Activated naive CD8-positive, alpha-beta T cell treated with anti-CD3 and anti-CD28 coated beads, Interleukin-2, amount 50 U/mL, for 24 hours (primary cell): Measurements from ENCODE around the gene ARHGAP15.

Experiments used
- ATAC-seq: fragments of 150-1000 bp; cut with Tn5 transposase; one replicate; pipeline ENCODE4 v1.10.0; 2021
- DNase-seq: peaks from one replicate; pipeline ENCODE4 v3.0.0; 2021
- H3K27ac Mint-ChIP-seq: one replicate; pipeline ENCODE4 v1.8.0; 2021; ENCODE audit warnings: mild to moderate bottlenecking, mixed read lengths
- H3K27me3 Mint-ChIP-seq: one replicate; pipeline ENCODE4 v1.8.0; 2021; ENCODE audit warnings: mixed read lengths
- H3K36me3 Mint-ChIP-seq: one replicate; pipeline ENCODE4 v1.8.0; 2021; ENCODE audit warnings: low read depth, mixed read lengths
- H3K4me1 Mint-ChIP-seq: one replicate; pipeline ENCODE4 v1.8.0; 2021; ENCODE audit warnings: mixed read lengths
- H3K4me3 Mint-ChIP-seq: one replicate; pipeline ENCODE4 v1.8.0; 2021; ENCODE audit warnings: mild to moderate bottlenecking, moderate library complexity, mixed read lengths
- H3K9me3 Mint-ChIP-seq: one replicate; pipeline ENCODE4 v1.8.0; 2021; ENCODE audit warnings: mixed read lengths

ARHGAP15 gene

GRCh38 chr2:143356736-143357446 is 227.7 kb downstream of the ARHGAP15 start:
- Mint-ChIP-seq H3K27me3 (no peaks in the 10 kb centered on the region), H3K36me3 (peaks cover 6% of the 10 kb centered on the region), H3K9me3 (no peaks in the 10 kb centered on the region), H3K27ac (no peak overlapping the region), H3K4me1 (peaks cover 6% of the 10 kb centered on the region), H3K4me3 (no peak overlapping the region)
- no peak for ATAC-seq
- DNase-seq: no peak

- H3K27me3 Mint-ChIP-seq: no peaks in the 10 kb centered on the region
- peaks cover 8% of the 10 kb centered on the region for H3K36me3 Mint-ChIP-seq
- DNase-seq (no peak), ATAC-seq (no peak)
- no peak overlapping the region for H3K4me3 Mint-ChIP-seq
- no peak overlapping the region for H3K27ac Mint-ChIP-seq
- peaks cover 5% of the 10 kb centered on the region for H3K4me1 Mint-ChIP-seq
- H3K9me3 Mint-ChIP-seq: no peaks in the 10 kb centered on the region
Measured at GRCh38 chr2:143357966-143358365, 228.7 kb downstream of the ARHGAP15 start.

DNA sequence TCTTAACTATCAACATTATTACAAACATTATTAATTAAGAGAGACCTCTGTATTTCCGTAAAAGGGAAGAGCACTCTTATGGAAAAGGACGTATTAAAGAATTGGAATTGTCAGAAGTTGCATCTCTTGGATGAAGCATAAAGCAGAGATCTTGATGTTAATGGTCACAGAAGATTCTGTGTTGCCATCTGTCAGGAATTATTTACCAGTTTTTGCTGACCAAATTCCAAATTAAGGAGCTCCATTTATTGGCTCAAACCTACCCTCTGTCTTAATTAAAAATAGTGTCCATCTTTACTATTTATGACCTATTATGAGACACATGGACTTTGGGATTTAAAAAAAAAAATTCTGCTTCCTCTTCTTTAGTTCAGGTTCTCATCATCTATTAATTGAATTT is 232.1 kb downstream of the ARHGAP15 start:
- no peaks in the 10 kb centered on the region for H3K27me3 Mint-ChIP-seq
- ATAC-seq (no peak), DNase-seq (no peak)
- H3K27ac Mint-ChIP-seq: no peak overlapping the region
- no peak overlapping the region for H3K4me3 Mint-ChIP-seq
- no peaks in the 10 kb centered on the region for H3K9me3 Mint-ChIP-seq
- peaks cover 7% of the 10 kb centered on the region for H3K36me3 Mint-ChIP-seq
- H3K4me1 Mint-ChIP-seq: peaks cover 5% of the 10 kb centered on the region

DNA sequence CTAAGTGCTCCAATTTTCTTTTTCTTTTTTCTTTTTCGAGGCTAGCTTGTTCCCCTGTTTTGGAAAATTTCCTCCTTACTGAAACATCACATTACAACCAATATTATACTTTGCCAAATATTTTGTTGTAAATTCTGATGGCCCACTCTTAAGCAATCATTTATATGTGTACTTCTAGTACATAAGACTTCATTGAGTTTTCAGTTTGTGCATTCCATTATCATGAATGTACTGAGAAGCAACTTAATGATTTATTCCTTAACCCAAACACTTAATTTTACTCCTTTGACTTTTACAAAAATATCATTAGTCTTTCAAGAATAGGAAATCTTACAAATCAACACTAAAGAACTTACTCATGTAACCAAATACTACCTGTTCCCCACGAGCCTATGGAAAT is 242.4 kb downstream of the ARHGAP15 start:
- no peak for ATAC-seq
- H3K27me3 Mint-ChIP-seq: no peaks in the 10 kb centered on the region
- peaks cover 10% of the 10 kb centered on the region for H3K36me3 Mint-ChIP-seq
- peaks cover 8% of the 10 kb centered on the region for H3K4me1 Mint-ChIP-seq
- no peaks in the 10 kb centered on the region for H3K9me3 Mint-ChIP-seq
- no peak for DNase-seq
- no peak overlapping the region for H3K4me3 Mint-ChIP-seq
- H3K27ac Mint-ChIP-seq: no peak overlapping the region

DNA sequence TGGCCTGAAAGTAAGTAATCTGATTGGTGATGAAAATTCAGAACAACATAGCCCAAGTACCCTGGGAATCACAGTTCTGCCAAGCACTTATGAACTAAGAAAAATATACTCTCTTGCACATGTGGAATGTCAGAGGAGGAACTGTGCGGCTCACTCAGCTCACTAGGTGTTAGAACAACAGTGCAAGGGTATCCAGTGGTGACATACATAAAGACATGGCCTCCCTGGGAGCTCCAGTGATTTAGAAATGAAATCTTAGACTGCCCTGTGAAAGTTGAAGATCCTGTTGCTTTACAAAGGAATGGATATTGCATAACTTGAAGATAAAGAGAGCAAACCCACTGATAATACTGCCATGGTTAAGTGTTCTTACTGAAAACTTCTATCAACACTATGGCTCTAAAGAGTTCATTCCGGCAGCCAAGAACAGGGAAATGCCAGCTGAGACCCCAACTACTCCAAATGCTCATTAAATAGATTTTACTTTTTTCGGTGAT is 246.2 kb downstream of the ARHGAP15 start:
- Mint-ChIP-seq H3K4me3 (no peak overlapping the region), H3K27ac (no peak overlapping the region), H3K27me3 (no peaks in the 10 kb centered on the region), H3K4me1 (peaks cover 2% of the 10 kb centered on the region), H3K9me3 (no peaks in the 10 kb centered on the region), H3K36me3 (peaks cover 8% of the 10 kb centered on the region)
- ATAC-seq (no peak), DNase-seq (no peak)

DNA sequence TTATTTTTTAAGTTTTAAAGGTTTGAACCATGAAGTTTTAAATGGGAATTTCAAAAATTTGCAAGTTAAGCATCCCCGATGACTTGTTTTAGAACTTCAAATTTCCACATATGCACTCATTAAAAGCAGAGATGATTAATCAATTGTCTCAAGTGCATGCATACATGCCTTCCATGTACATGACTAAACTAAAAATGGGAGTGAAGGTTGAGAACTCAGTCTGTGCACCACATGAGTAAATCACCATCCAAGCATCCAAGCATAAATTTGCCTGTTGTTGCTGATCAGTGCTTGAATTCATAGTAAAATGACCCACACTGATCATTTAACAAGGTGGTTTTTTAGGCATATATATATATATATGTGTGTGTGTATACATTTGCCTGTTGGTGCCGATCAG is 249.8 kb downstream of the ARHGAP15 start:
- no peaks in the 10 kb centered on the region for H3K27me3 Mint-ChIP-seq
- no peak for ATAC-seq
- H3K4me1 Mint-ChIP-seq: peaks cover 2% of the 10 kb centered on the region
- H3K4me3 Mint-ChIP-seq: no peak overlapping the region
- no peaks in the 10 kb centered on the region for H3K9me3 Mint-ChIP-seq
- peaks cover 2% of the 10 kb centered on the region for H3K36me3 Mint-ChIP-seq
- no peak for DNase-seq
- H3K27ac Mint-ChIP-seq: no peak overlapping the region

GRCh38 chr2:143379955-143380354 is 250.7 kb downstream of the ARHGAP15 start:
- H3K27me3 Mint-ChIP-seq: no peaks in the 10 kb centered on the region
- H3K36me3 Mint-ChIP-seq: peaks cover 3% of the 10 kb centered on the region
- H3K4me3 Mint-ChIP-seq: no peak overlapping the region
- ATAC-seq (no peak), DNase-seq (no peak)
- no peaks in the 10 kb centered on the region for H3K4me1 Mint-ChIP-seq
- H3K27ac Mint-ChIP-seq: no peak overlapping the region
- no peaks in the 10 kb centered on the region for H3K9me3 Mint-ChIP-seq

GRCh38 chr2:143382573-143382972 is 253.4 kb downstream of the ARHGAP15 start:
- no peaks in the 10 kb centered on the region for H3K27me3 Mint-ChIP-seq
- no peak for ATAC-seq
- no peak overlapping the region for H3K4me3 Mint-ChIP-seq
- peaks cover 1% of the 10 kb centered on the region for H3K36me3 Mint-ChIP-seq
- H3K9me3 Mint-ChIP-seq: no peaks in the 10 kb centered on the region
- H3K27ac Mint-ChIP-seq: no peak overlapping the region
- DNase-seq: no peak
- no peaks in the 10 kb centered on the region for H3K4me1 Mint-ChIP-seq

- no peak overlapping the region for H3K27ac Mint-ChIP-seq
- H3K27me3 Mint-ChIP-seq: no peaks in the 10 kb centered on the region
- H3K9me3 Mint-ChIP-seq: no peaks in the 10 kb centered on the region
- no peak overlapping the region for H3K4me3 Mint-ChIP-seq
- no peak for DNase-seq
- no peaks in the 10 kb centered on the region for H3K4me1 Mint-ChIP-seq
- ATAC-seq: no peak
- peaks cover 1% of the 10 kb centered on the region for H3K36me3 Mint-ChIP-seq
Measured at GRCh38 chr2:143383016-143383415, 253.8 kb downstream of the ARHGAP15 start.

GRCh38 chr2:143384111-143384510 is 254.9 kb downstream of the ARHGAP15 start:
- Mint-ChIP-seq H3K27me3 (no peaks in the 10 kb centered on the region), H3K4me1 (no peaks in the 10 kb centered on the region), H3K4me3 (no peak overlapping the region), H3K9me3 (no peaks in the 10 kb centered on the region), H3K27ac (no peak overlapping the region), H3K36me3 (peaks cover 1% of the 10 kb centered on the region)
- ATAC-seq: no peak
- no peak for DNase-seq

- Mint-ChIP-seq H3K27ac (no peak overlapping the region), H3K4me1 (peaks cover 2% of the 10 kb centered on the region), H3K4me3 (no peak overlapping the region), H3K27me3 (no peaks in the 10 kb centered on the region), H3K36me3 (peaks cover 3% of the 10 kb centered on the region), H3K9me3 (no peaks in the 10 kb centered on the region)
- ATAC-seq (no peak), DNase-seq (no peak)
Measured at GRCh38 chr2:143390171-143390570, 261.0 kb downstream of the ARHGAP15 start.

DNA sequence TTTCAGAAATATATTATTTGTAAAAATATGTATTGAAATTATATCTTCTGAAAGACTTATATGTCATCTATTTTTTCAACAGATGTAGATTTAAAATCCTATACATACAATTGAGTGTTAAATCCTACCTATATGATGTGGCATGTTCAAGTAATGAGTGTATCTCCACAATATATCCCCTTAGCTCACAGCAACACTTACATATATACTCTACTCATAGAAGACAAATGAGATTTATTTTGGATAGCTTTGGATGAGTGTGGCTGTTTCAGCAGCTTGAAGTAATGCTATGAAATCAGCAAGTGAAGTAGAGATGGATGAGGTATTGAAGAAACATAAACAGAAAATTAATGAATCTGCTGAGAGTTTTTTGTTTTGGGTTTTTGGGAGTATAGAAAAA is 263.1 kb downstream of the ARHGAP15 start:
- H3K27ac Mint-ChIP-seq: no peak overlapping the region
- no peaks in the 10 kb centered on the region for H3K27me3 Mint-ChIP-seq
- ATAC-seq: no peak
- H3K9me3 Mint-ChIP-seq: no peaks in the 10 kb centered on the region
- H3K4me3 Mint-ChIP-seq: no peak overlapping the region
- peaks cover 3% of the 10 kb centered on the region for H3K36me3 Mint-ChIP-seq
- no peak for DNase-seq
- H3K4me1 Mint-ChIP-seq: peaks cover 8% of the 10 kb centered on the region

GRCh38 chr2:143394062-143394461 is 264.8 kb downstream of the ARHGAP15 start:
- peaks cover 20% of the 10 kb centered on the region for H3K4me1 Mint-ChIP-seq
- H3K4me3 Mint-ChIP-seq: no peak overlapping the region
- no peaks in the 10 kb centered on the region for H3K9me3 Mint-ChIP-seq
- peaks cover 3% of the 10 kb centered on the region for H3K36me3 Mint-ChIP-seq
- no peak overlapping the region for H3K27ac Mint-ChIP-seq
- no peak for ATAC-seq
- DNase-seq: no peak
- H3K27me3 Mint-ChIP-seq: no peaks in the 10 kb centered on the region

DNA sequence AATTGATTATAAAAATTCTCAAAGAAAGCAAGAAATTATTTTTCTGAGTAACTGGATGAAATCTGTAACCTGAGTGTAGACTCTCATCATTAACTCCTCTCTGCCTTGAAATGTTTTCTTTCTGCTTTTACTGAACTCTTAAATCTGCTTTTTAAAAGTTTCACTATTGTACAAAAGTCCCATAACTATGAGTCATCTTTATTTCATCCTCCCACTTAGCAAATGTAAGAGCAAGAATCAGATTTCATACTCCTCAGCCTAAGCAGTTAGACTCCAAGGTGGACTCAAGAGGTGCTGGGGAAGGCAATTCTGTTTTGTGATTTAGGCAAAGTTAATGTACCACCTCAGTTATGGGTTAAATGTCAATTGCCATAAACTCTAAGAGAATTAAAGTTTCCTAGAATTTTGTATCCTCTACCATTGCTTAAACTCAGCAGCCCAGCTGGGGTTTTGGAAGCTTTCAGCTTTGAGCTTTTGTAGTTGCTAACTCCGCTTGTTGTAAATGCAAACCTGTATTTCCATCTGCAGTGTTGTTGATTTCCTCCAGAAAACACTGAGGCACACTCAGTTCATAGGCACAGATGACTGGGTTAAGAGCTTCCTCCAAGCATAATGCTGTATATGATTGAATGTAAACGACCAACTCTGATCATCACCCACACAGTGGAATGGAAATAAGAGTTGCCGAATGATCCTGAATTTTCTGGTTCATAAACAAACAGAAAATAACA is 268.8 kb downstream of the ARHGAP15 start:
- no peak overlapping the region for H3K27ac Mint-ChIP-seq
- no peaks in the 10 kb centered on the region for H3K9me3 Mint-ChIP-seq
- no peaks in the 10 kb centered on the region for H3K36me3 Mint-ChIP-seq
- ATAC-seq: peak; percentile 97
- H3K4me1 Mint-ChIP-seq: peaks cover 29% of the 10 kb centered on the region
- H3K4me3 Mint-ChIP-seq: no peak overlapping the region
- DNase-seq: no peak
- H3K27me3 Mint-ChIP-seq: no peaks in the 10 kb centered on the region

- ATAC-seq (no peak), DNase-seq (no peak)
- Mint-ChIP-seq H3K9me3 (no peaks in the 10 kb centered on the region), H3K27ac (no peak overlapping the region), H3K4me3 (no peak overlapping the region), H3K27me3 (no peaks in the 10 kb centered on the region), H3K4me1 (peaks cover 29% of the 10 kb centered on the region), H3K36me3 (no peaks in the 10 kb centered on the region)
Measured at GRCh38 chr2:143398781-143399180, 269.6 kb downstream of the ARHGAP15 start.
